ENCODE data around the gene LTF. TPM values are rescaled to one million over a fixed set of nuclear protein-coding genes. Genes with fewer than 3 reads are reported as not detected.
"Not testable (repeated sequence)": the region's sequence is repeated elsewhere in the genome, so short reads cannot be mapped to it uniquely, and the experiment has no call there.

Gene LTF
- total RNA-seq, 1 donor from 2014 or later = not detected

DNA sequence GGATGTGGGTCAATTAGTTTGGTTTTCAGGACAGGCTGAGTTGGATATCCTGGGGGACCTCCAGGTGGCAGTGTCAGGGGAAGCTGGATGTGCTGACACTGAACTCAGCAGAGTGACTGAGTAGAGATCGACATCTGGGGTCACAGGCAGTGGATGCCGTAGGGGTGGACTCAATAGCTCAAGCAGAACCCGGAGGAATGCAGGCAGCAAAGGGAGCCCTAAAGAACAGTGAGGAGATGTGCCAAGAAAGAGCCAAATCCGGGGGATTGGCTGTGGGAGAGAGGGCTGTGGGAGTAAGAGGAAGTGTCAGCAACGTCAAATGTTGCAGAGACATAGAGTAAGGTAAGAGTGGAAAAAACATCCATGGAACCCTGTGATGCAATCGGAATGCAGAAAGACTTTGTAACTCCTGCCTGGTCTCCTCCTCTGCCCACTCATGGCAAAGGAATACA, 69.5 kb downstream of the LTF start:
- TF ChIP-seq, protein P1, sequence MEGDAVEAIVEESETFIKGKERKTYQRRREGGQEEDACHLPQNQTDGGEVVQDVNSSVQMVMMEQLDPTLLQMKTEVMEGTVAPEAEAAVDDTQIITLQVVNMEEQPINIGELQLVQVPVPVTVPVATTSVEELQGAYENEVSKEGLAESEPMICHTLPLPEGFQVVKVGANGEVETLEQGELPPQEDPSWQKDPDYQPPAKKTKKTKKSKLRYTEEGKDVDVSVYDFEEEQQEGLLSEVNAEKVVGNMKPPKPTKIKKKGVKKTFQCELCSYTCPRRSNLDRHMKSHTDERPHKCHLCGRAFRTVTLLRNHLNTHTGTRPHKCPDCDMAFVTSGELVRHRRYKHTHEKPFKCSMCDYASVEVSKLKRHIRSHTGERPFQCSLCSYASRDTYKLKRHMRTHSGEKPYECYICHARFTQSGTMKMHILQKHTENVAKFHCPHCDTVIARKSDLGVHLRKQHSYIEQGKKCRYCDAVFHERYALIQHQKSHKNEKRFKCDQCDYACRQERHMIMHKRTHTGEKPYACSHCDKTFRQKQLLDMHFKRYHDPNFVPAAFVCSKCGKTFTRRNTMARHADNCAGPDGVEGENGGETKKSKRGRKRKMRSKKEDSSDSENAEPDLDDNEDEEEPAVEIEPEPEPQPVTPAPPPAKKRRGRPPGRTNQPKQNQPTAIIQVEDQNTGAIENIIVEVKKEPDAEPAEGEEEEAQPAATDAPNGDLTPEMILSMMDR (conservative IDR thresholded peaks at IDR 0.05) = no peak
- Mint-ChIP-seq H3K27ac (ENCODE audit: unreplicated experiment) (no peak overlapping the region), H3K36me3 (ENCODE audit: low read depth) (no peaks in the 10 kb centered on the region), H3K4me3 (no peak overlapping the region), H3K27me3 (ENCODE audit: low read depth) (no peaks in the 10 kb centered on the region), H3K9me3 (peaks cover 3% of the 10 kb centered on the region), H3K4me1 (peaks cover 4% of the 10 kb centered on the region)
- DNase-seq (ENCODE audit: low read depth, low spot score) = no peak

DNA sequence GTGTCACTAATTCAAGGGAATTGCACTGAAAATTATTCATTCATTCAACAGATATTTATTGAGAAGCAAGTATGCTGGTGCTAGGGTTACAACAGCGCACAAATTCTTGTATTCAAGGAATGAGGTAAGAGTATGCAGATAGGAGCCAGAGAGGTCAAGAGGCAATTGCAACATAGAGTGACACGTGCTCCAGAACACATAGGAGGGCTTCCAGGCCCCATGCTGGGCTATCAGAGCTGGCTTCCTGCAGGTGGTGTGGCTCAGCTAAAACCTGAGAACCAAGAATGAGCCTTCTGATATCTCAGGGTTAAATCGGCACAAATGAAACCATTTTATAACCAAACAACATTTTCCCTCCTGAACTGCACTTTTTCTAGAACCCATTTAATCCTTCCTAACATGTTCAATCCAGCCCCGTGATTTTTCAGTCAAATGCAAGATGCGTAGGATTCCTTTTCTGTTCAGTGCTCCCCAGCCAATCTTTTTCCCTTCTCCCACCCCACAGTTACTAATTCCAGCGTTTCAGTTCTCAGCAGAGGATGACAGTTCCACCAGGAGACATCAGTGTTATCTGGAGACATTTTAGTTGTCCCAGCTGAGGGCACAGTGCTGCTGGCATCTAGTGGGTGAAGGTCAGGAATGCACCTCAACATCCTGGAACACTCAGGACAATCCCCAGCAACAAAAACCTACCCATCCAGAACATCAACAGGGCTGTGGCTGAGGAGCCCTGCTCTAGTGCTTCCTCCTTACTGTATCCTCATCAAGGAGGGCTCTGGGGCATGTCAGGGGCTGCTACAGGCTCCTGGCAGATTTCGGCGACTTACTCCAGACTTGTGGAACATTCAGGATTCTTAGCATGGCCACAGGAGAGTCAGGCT, 70.9 kb downstream of the LTF start:
- no peak for DNase-seq (ENCODE audit: low read depth, low spot score)
- Mint-ChIP-seq H3K4me1 (peaks cover 4% of the 10 kb centered on the region), H3K36me3 (ENCODE audit: low read depth) (no peaks in the 10 kb centered on the region), H3K4me3 (no peak overlapping the region), H3K27ac (ENCODE audit: unreplicated experiment) (no peak overlapping the region), H3K27me3 (ENCODE audit: low read depth) (no peaks in the 10 kb centered on the region), H3K9me3 (peaks cover 3% of the 10 kb centered on the region)
- TF ChIP-seq, protein P1 (conservative IDR thresholded peaks at IDR 0.05) = no peak

DNA sequence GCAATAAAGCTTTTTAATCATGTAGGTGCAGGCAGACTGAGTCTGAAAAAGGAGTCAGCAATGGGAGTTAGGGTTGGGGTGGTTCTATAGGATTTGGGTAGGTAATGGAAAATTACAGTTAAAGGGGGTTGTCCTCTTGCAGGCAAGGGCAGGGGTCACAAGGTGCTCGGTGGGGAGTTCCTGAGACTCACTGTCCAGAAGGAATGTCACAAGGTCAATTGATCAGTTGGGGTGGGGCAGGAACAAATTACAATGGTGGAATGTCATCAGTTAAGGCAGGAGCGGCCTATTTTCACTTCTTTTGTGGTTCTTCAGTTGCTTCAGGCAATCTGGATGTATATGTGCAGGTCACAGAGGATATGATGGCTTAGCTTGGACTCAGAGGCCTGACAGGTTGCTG, 71.7 kb downstream of the LTF start:
- Mint-ChIP-seq H3K36me3 (ENCODE audit: low read depth) (no peaks in the 10 kb centered on the region), H3K4me3 (no peak overlapping the region), H3K4me1 (peaks cover 4% of the 10 kb centered on the region), H3K27ac (ENCODE audit: unreplicated experiment) (no peak overlapping the region), H3K9me3 (peaks cover 3% of the 10 kb centered on the region), H3K27me3 (ENCODE audit: low read depth) (no peaks in the 10 kb centered on the region)
- DNase-seq (ENCODE audit: low read depth, low spot score) = no peak
- TF ChIP-seq, protein P1 (conservative IDR thresholded peaks at IDR 0.05) = no peak

DNA sequence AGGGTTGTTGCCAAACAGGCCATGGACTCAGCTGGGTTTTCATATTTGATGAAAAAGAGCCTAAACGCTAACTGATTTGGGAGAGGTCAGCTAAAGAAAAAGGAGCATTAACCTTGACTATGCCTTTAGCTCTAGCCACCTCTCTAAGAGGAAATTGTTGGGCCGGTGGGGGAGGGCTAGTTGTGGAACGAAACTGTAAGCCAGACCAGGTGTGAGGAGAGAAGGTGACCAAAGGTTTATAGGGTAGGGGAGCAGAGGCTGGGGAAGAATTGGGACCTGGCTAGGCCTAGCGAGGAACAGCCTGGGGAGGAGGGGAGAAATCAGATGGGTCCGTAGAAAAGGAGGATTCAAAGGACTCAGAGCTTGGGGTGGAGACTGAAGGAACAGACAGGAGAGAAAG, 73.2 kb downstream of the LTF start:
- H3K36me3 Mint-ChIP-seq (ENCODE audit: low read depth); H3K27ac Mint-ChIP-seq (ENCODE audit: unreplicated experiment); H3K4me3 Mint-ChIP-seq; DNase-seq (ENCODE audit: low read depth, low spot score); H3K9me3 Mint-ChIP-seq; H3K4me1 Mint-ChIP-seq; H3K27me3 Mint-ChIP-seq (ENCODE audit: low read depth): not testable (repeated sequence)

DNA sequence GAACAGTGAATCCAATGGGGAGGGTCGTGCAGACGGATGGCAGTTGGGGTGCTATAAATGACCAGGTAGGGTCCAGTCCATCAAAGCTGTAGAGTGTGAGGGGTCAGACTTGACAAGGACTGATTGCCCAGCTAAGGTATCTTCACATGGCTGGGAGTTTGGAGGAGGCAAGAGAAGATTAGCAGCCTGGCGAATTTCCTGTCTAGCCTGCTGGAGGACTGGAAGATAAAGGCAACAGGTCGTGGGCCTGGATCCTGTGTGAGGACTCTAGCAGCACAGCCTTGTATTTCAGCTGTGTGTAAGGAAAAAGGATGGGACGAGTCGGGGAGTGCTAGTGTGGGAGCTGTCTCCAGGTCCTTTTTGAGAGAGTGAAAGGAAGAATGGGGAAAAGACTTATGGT, 75.4 kb downstream of the LTF start:
- H3K9me3 Mint-ChIP-seq = peaks cover 8% of the 10 kb centered on the region
- no peak overlapping the region for H3K27ac Mint-ChIP-seq (ENCODE audit: unreplicated experiment)
- TF ChIP-seq, protein P1 (conservative IDR thresholded peaks at IDR 0.05) = no peak
- H3K4me3 Mint-ChIP-seq = no peak overlapping the region
- peaks cover 4% of the 10 kb centered on the region for H3K27me3 Mint-ChIP-seq (ENCODE audit: low read depth)
- peaks cover 4% of the 10 kb centered on the region for H3K4me1 Mint-ChIP-seq
- DNase-seq (ENCODE audit: low read depth, low spot score) = no peak
- no peaks in the 10 kb centered on the region for H3K36me3 Mint-ChIP-seq (ENCODE audit: low read depth)

DNA sequence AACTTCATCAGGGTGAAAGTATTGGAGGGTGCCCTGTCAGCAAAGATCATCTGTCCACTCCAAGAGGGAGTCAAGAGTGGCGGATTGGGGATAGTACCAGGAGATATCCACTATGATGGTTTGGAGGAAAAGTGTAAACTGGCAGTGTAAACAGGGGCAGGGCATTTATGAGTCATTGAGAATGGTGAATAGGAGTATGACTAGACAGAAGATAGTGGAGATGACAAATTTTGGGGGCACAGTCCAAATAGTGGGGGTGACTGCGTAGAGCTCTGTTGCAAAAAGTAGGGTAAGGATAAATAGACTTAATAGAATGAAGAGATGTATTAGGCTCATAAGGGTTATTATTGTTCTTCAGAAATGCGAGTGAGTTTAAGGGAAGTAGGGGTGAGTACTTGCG, 75.9 kb downstream of the LTF start:
- not testable (repeated sequence) for H3K36me3 Mint-ChIP-seq (ENCODE audit: low read depth); H3K27ac Mint-ChIP-seq (ENCODE audit: unreplicated experiment); H3K4me1 Mint-ChIP-seq; H3K4me3 Mint-ChIP-seq; H3K9me3 Mint-ChIP-seq; H3K27me3 Mint-ChIP-seq (ENCODE audit: low read depth); DNase-seq (ENCODE audit: low read depth, low spot score)

Data from neural crest cell (in vitro differentiated cells).